ENCODE results near the gene CTNNA2. TPM values are rescaled to one million over a fixed set of nuclear protein-coding genes. Genes with fewer than 3 reads are reported as not detected.

Gene CTNNA2
- total and polyA plus RNA-seq, 8 donors = 0.08 to 0.56 (median 0.17) TPM; not detected in 2

DNA sequence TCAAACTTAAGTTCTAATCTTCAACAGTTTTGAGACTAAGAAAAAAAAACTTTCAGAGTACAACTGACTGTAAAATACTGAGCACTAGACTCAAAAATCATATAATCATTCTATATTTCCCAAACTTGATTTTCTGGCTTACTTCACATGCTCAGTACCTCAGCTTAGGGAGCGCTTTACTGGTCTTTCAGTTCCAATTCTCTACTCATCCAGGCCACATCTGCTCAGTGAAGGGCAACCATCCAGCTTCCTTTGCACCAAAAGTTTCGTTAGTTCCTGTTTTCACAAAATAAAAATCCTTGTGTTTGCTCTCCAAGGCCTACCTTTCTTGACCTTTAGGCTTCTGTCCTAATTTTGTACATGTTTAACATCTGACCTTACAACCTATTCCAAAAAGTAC is 1079.3 kb downstream of the CTNNA2 start:
- H3K4me3 ChIP-seq = no peak overlapping the region
- no peak overlapping the region for H3K27ac ChIP-seq
- peaks cover 0 to 6% of the 10 kb centered on the region in 2 donors for H3K9me3 ChIP-seq
- no peaks in the 10 kb centered on the region for H3K4me1 ChIP-seq
- ATAC-seq (no peak), DNase-seq (no peak)
- no peaks in the 10 kb centered on the region for H3K27me3 ChIP-seq
- intact Hi-C loops (cut with DNase I) = no loop called here
- TF ChIP-seq, protein P1, sequence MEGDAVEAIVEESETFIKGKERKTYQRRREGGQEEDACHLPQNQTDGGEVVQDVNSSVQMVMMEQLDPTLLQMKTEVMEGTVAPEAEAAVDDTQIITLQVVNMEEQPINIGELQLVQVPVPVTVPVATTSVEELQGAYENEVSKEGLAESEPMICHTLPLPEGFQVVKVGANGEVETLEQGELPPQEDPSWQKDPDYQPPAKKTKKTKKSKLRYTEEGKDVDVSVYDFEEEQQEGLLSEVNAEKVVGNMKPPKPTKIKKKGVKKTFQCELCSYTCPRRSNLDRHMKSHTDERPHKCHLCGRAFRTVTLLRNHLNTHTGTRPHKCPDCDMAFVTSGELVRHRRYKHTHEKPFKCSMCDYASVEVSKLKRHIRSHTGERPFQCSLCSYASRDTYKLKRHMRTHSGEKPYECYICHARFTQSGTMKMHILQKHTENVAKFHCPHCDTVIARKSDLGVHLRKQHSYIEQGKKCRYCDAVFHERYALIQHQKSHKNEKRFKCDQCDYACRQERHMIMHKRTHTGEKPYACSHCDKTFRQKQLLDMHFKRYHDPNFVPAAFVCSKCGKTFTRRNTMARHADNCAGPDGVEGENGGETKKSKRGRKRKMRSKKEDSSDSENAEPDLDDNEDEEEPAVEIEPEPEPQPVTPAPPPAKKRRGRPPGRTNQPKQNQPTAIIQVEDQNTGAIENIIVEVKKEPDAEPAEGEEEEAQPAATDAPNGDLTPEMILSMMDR (IDR thresholded peaks at IDR 0.05) = no peak
- H3K36me3 ChIP-seq = no peaks in the 10 kb centered on the region

DNA sequence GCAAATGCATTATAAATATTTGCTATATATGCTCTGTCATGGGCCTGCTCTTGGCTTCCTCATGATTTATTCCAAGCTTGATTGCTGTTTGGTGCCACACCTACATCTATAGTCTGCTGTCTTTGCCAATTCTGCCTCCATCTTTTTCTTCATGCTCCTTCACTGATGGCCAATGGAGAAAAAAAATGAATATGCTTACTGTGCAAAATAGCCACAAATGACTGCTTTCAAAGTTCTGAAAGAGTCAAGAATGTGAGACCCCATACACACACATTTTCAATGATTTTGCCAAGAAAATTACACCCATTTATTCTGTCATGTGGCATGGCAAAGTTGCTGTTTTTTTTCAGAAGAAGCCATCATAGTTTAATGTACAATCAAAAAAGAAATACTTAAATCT is 1097.3 kb downstream of the CTNNA2 start:
- Histone ChIP-seq H3K27me3 (no peaks in the 10 kb centered on the region), H3K4me1 (no peaks in the 10 kb centered on the region), H3K4me3 (no peak overlapping the region), H3K9me3 (peaks cover 0 to 2% of the 10 kb centered on the region in 2 donors), H3K27ac (no peak overlapping the region), H3K36me3 (no peaks in the 10 kb centered on the region)
- TF ChIP-seq, protein P1 (IDR thresholded peaks at IDR 0.05) = no peak
- ATAC-seq (no peak), DNase-seq (no peak)
- intact Hi-C loops (cut with DNase I) = no loop called here

DNA sequence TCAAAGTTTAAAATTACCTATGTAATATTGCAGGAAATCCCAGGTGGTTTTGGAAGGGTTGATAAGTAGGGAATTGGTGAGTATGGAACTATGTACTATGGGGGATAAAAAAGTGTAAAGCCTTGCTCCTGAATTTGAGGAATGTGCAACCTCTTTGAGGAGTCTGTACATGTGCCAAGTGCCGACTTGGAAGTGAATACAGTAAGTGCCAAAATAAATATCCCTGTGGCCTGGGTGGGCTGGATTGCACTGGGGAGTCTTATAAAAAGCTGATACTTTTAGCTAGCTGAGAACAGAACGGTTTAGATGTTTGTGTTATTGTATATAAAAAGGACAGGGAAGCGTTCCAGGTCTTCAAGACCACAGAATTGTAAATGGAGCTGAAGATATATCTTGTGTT is 1108.8 kb downstream of the CTNNA2 start:
- no peaks in the 10 kb centered on the region for H3K9me3 ChIP-seq
- no peaks in the 10 kb centered on the region for H3K27me3 ChIP-seq
- ATAC-seq (no peak), DNase-seq (peak in 1 of 4 donors; percentile 1)
- H3K4me3 ChIP-seq = no peak overlapping the region
- intact Hi-C loops (cut with DNase I) = no loop called here
- H3K36me3 ChIP-seq = no peaks in the 10 kb centered on the region
- H3K27ac ChIP-seq = no peak overlapping the region
- no peaks in the 10 kb centered on the region for H3K4me1 ChIP-seq
- TF ChIP-seq, protein P1 (IDR thresholded peaks at IDR 0.05) = no peak

DNA sequence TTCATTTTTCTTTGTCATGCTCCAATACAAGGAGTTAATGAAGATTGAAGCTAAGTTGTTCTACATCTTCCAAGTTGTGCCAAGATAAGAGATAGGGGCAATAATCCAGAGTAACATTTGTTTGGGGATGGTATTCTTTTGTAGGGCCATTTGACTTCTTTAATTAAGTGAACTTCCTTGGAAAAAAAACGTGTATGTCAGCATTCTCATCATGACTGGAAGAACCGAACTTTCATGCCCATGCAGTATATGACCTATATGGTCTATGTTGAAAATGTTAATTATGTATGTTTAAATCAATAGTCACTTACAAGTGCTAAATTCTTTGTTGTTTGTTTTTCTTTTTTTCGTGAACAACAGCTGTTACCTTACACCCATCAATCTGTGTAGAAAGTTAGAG is 1111.2 kb downstream of the CTNNA2 start:
- Histone ChIP-seq H3K27me3 (no peaks in the 10 kb centered on the region), H3K9me3 (no peaks in the 10 kb centered on the region), H3K27ac (no peak overlapping the region), H3K4me3 (no peak overlapping the region), H3K4me1 (no peaks in the 10 kb centered on the region), H3K36me3 (no peaks in the 10 kb centered on the region)
- TF ChIP-seq, protein P1 (IDR thresholded peaks at IDR 0.05) = no peak
- no peak for DNase-seq
- no peak for ATAC-seq
- intact Hi-C loops (cut with DNase I) = no loop called here

DNA sequence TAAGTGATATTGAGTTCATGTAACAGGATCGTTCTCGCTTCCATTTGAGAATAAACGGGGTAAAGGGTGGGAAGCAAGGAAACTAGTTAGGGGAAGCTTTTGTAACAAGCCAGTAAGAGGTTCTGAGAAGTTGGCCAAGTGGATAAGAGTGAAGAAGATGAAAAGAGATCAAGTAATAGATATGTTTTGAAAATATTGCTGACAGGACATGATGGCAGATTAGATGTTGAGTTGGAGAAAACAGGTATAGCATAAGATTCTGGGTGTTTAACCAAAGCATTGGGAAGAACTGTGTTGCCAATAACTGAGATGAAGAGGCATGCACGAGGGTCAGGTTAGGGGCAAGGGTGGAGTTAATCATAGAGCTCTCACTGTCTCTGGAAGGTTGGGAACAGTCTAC is 1121.7 kb downstream of the CTNNA2 start:
- Histone ChIP-seq H3K36me3 (no peaks in the 10 kb centered on the region), H3K27ac (no peak overlapping the region), H3K27me3 (no peaks in the 10 kb centered on the region), H3K4me3 (no peak overlapping the region), H3K4me1 (no peaks in the 10 kb centered on the region), H3K9me3 (peaks cover 0 to 1% of the 10 kb centered on the region in 2 donors)
- no peak for ATAC-seq
- intact Hi-C loops (cut with DNase I) = no loop called here
- TF ChIP-seq, protein P1 (IDR thresholded peaks at IDR 0.05) = no peak
- DNase-seq = no peak

Data from left lung (tissue), 10 donors.